Activated CD4-positive, alpha-beta T cell treated with anti-CD3 and anti-CD28 coated beads, Interleukin-2, amount 10 ng/mL, durations not matched to agents 7 days and 5 days (primary cell): Measurements from ENCODE around the gene B4GALNT4. TPM values are rescaled to one million over a fixed set of nuclear protein-coding genes. Genes with fewer than 3 reads are reported as not detected.

Experiments used
- CTCF ChIA-PET: fragments of 350-600 bp; sonication (Branson Sonifier 250); formaldehyde crosslinking; loops from one replicate; lab custom pipeline; 2021; ENCODE audit warnings: antibody characterized with exemption; lab: Charles Lee
- POLR2A ChIA-PET: fragments of 350-600 bp; sonication (Branson Sonifier 250); formaldehyde crosslinking; loops from one replicate; lab custom pipeline; 2021; ENCODE audit warnings: antibody characterized with exemption; lab: Charles Lee
- DNase-seq: peaks from one replicate; pipeline ENCODE4 v3.0.0-alpha.2; 2020
- H3K27ac Mint-ChIP-seq: one replicate; pipeline ENCODE4 v1.8.0; 2021; ENCODE audit warnings: mild to moderate bottlenecking, moderate library complexity, mixed read lengths
- H3K27me3 Mint-ChIP-seq: one replicate; pipeline ENCODE4 v1.8.0; 2021; ENCODE audit warnings: mixed read lengths
- H3K36me3 Mint-ChIP-seq: one replicate; pipeline ENCODE4 v1.8.0; 2021; ENCODE audit warnings: low read depth, mixed read lengths
- H3K4me1 Mint-ChIP-seq: one replicate; pipeline ENCODE4 v1.8.0; 2021; ENCODE audit warnings: mixed read lengths
- H3K4me3 Mint-ChIP-seq: one replicate; pipeline ENCODE4 v1.8.0; 2021; ENCODE audit warnings: mild to moderate bottlenecking, moderate library complexity, mixed read lengths
- H3K9me3 Mint-ChIP-seq: one replicate; pipeline ENCODE4 v1.8.0; 2021; ENCODE audit warnings: mixed read lengths
- total RNA-seq, 2 experiments: library from RNA; stranded (reverse); gene quantifications; one replicate each; pipeline ENCODE4 v1.2.3, GENCODE V29; 2021

B4GALNT4 gene
- total RNA-seq, 2 experiments from 2014 or later = 1.5 to 1.6 TPM

GRCh38 chr11:375065-376025 is 6.0 kb downstream of the B4GALNT4 start:
- no peak for DNase-seq
- Mint-ChIP-seq H3K9me3 (no peaks in the 10 kb centered on the region), H3K27me3 (peaks cover 10% of the 10 kb centered on the region), H3K36me3 (peaks cover 5% of the 10 kb centered on the region), H3K4me1 (peaks cover 3% of the 10 kb centered on the region), H3K4me3 (no peak overlapping the region), H3K27ac (no peak overlapping the region)
- ChIA-PET CTCF (interaction anchor here (0.6 kb wide), 1 partner anchor 22 kb away, joined by 3 read pairs; no protein-coding TSS in a partner anchor), POLR2A (no interaction called here)

DNA sequence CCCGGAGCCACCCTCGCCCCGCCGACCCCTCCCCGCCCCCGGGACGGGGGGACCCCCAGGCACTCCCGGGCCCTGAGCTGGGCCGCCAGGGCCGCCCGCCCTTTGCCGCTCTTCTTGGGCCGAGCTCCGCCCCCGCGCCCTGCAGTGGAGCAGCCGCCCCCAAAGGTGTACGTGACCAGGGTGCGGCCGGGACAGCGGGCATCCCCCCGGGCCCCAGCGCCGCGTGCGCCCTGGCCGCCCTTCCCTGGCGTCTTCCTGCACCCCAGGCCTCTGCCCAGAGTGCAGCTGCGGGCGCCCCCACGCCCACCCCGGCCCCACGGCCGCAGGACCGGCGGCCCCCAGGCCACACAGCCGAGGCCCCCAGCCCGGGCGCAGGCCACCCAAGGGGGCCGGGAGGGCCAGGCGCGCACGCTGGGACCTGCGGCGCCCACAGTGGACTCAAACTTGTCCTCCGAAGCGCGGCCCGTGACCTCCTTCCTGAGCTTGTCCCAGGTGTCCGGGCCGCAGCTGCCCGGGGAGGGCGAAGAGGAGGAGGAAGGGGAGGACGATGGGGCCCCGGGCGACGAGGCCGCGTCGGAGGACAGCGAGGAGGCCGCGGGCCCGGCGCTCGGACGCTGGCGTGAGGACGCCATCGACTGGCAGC is 7.4 kb downstream of the B4GALNT4 start:
- Mint-ChIP-seq H3K4me1 (no peaks in the 10 kb centered on the region), H3K27me3 (no peaks in the 10 kb centered on the region), H3K36me3 (peaks cover 5% of the 10 kb centered on the region), H3K27ac (no peak overlapping the region), H3K4me3 (no peak overlapping the region), H3K9me3 (no peaks in the 10 kb centered on the region)
- POLR2A ChIA-PET = interaction anchor here (0.6 kb wide), 1 partner anchor 168 kb away, joined by 3 read pairs; no protein-coding TSS in a partner anchor
- no peak for DNase-seq
- CTCF ChIA-PET = interaction anchor here (1.2 kb wide), 1 partner anchor 20 kb away, joined by 3 read pairs; no protein-coding TSS in a partner anchor

DNA sequence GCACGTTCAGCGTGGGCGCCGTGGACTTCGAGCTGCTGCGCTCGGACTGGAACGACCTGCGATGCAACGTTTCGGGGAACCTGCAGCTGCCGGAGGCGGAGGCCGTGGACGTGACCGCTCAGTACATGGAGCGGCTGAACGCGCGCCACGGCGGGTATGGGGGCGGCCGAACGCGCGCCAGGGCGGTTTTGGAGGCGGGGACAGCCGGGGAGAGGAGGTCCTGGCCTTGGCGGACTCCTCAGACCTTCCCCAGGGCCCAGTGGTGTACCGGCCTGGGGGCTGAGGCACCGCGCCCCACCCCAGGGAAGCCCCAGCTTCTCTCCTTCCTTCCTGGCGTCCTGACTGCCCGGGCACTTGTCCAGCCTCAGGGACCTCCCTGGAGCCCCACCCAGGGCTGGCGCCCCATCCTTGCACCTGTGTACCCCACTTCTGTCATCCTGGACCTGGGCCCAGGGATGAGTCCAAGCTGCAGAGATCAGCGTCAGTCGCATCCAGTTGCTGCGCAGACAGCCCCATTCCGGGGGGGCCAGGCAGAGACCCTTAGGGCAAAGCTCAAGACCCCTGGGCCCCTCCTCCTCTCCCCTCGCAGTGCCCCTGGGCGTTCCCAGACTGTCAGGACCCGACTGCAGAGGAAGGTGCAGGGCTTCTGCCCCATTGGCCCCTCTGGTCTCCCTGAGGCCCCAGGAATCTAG is 8.0 kb downstream of the B4GALNT4 start:
- no peak overlapping the region for H3K4me3 Mint-ChIP-seq
- CTCF ChIA-PET = interaction anchor here (1.2 kb wide), 1 partner anchor 19 kb away, joined by 3 read pairs; no protein-coding TSS in a partner anchor
- H3K9me3 Mint-ChIP-seq = no peaks in the 10 kb centered on the region
- peaks cover 3% of the 10 kb centered on the region for H3K4me1 Mint-ChIP-seq
- no peak overlapping the region for H3K27ac Mint-ChIP-seq
- POLR2A ChIA-PET = no interaction called here
- peaks cover 5% of the 10 kb centered on the region for H3K36me3 Mint-ChIP-seq
- no peak for DNase-seq
- H3K27me3 Mint-ChIP-seq = peaks cover 4% of the 10 kb centered on the region

DNA sequence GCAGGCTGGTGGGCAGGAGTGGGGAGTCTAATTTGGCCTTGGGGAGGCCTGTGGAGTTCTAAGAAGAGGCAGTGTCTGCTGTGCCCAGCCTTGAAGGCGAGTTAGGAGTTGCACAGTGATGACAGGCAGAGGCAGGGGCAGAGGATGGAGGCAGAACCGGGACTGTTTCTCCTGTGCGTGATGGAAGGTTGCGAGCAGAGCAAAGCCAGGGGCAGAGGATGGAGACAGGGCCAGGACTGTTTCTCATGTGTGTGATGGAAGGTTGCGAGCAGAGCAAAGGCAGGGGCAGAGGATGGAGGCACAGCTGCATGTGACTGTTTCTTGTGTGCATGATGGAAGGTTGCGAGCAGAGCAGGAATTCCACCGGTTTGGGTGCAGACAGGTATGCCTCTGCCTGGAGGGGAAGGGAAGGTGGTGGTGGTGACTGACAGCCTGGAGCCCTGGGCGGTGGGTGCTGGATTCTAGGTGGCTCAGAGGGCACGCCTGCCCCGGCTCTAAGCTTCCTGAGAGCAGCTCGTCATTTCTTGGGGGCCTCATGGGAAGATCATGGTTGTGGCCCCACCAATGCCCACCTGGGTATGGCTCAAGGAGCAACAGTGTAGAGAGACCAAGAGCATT is 8.7 kb downstream of the B4GALNT4 start:
- H3K4me1 Mint-ChIP-seq = peaks cover 3% of the 10 kb centered on the region
- no peak overlapping the region for H3K4me3 Mint-ChIP-seq
- ChIA-PET POLR2A (no interaction called here), CTCF (interaction anchor here (1.2 kb wide), 1 partner anchor 19 kb away, joined by 3 read pairs; no protein-coding TSS in a partner anchor)
- DNase-seq = no peak
- H3K9me3 Mint-ChIP-seq = no peaks in the 10 kb centered on the region
- peaks cover 5% of the 10 kb centered on the region for H3K36me3 Mint-ChIP-seq
- H3K27me3 Mint-ChIP-seq = peaks cover 5% of the 10 kb centered on the region
- H3K27ac Mint-ChIP-seq = no peak overlapping the region

- Mint-ChIP-seq H3K27ac (no peak overlapping the region), H3K36me3 (no peaks in the 10 kb centered on the region), H3K4me3 (no peak overlapping the region), H3K27me3 (peaks cover 7% of the 10 kb centered on the region), H3K4me1 (peaks cover 3% of the 10 kb centered on the region), H3K9me3 (no peaks in the 10 kb centered on the region)
- CTCF ChIA-PET = no interaction called here
- no peak for DNase-seq
- POLR2A ChIA-PET = no interaction called here
Observed at GRCh38 chr11:379205-380094, 10.2 kb downstream of the B4GALNT4 start.

GRCh38 chr11:380095-380480 is 10.8 kb downstream of the B4GALNT4 start:
- ChIA-PET CTCF (no interaction called here), POLR2A (no interaction called here)
- DNase-seq = no peak
- Mint-ChIP-seq H3K27ac (no peak overlapping the region), H3K9me3 (no peaks in the 10 kb centered on the region), H3K27me3 (peaks cover 7% of the 10 kb centered on the region), H3K36me3 (no peaks in the 10 kb centered on the region), H3K4me3 (no peak overlapping the region), H3K4me1 (peaks cover 3% of the 10 kb centered on the region)

- POLR2A ChIA-PET = no interaction called here
- peaks cover 7% of the 10 kb centered on the region for H3K27me3 Mint-ChIP-seq
- no peaks in the 10 kb centered on the region for H3K9me3 Mint-ChIP-seq
- H3K36me3 Mint-ChIP-seq = no peaks in the 10 kb centered on the region
- CTCF ChIA-PET = no interaction called here
- peaks cover 3% of the 10 kb centered on the region for H3K4me1 Mint-ChIP-seq
- H3K4me3 Mint-ChIP-seq = no peak overlapping the region
- no peak overlapping the region for H3K27ac Mint-ChIP-seq
- DNase-seq = no peak
Observed at GRCh38 chr11:380491-380890, 11.2 kb downstream of the B4GALNT4 start.

GRCh38 chr11:380996-381395 is 11.7 kb downstream of the B4GALNT4 start:
- Mint-ChIP-seq H3K9me3 (no peaks in the 10 kb centered on the region), H3K27ac (no peak overlapping the region), H3K4me1 (peaks cover 3% of the 10 kb centered on the region), H3K27me3 (peaks cover 7% of the 10 kb centered on the region), H3K4me3 (no peak overlapping the region), H3K36me3 (no peaks in the 10 kb centered on the region)
- ChIA-PET CTCF (interaction anchor here (1.2 kb wide), 1 partner anchor 16 kb away, joined by 3 read pairs; no protein-coding TSS in a partner anchor), POLR2A (no interaction called here)
- DNase-seq = no peak

DNA sequence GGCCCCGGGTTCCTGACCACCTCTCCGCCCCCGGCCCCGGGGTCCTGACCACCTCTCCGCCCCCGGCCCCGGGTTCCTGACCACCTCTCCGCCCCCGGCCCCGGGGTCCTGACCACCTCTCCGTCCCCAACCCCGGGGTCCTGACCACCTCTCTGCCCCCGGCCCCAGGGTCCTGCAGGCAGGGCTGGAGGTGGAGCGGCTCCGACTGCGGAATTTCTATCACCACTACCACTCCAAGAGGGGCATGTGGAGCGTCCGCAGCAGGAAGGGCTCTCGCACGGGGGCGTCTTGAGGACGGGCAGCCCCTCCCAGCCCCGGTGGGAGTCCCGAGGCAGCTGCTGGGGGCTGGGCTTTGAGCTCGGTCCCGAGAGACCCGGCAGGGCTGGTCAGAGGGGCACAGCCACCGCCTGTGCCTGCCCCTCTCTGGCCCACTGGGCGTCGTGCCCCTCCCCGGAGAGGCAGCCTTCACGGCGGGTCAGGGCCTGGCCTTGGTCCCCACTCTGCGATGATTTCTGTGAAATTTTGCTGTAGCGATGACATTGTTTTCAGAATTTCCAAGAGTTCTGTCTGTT is 12.3 kb downstream of the B4GALNT4 start:
- Mint-ChIP-seq H3K36me3 (no peaks in the 10 kb centered on the region), H3K9me3 (no peaks in the 10 kb centered on the region), H3K27ac (no peak overlapping the region), H3K27me3 (peaks cover 7% of the 10 kb centered on the region), H3K4me1 (peaks cover 3% of the 10 kb centered on the region), H3K4me3 (no peak overlapping the region)
- DNase-seq = no peak
- POLR2A ChIA-PET = no interaction called here
- CTCF ChIA-PET = interaction anchor here (1.2 kb wide), 1 partner anchor 15 kb away, joined by 3 read pairs; no protein-coding TSS in a partner anchor

DNA sequence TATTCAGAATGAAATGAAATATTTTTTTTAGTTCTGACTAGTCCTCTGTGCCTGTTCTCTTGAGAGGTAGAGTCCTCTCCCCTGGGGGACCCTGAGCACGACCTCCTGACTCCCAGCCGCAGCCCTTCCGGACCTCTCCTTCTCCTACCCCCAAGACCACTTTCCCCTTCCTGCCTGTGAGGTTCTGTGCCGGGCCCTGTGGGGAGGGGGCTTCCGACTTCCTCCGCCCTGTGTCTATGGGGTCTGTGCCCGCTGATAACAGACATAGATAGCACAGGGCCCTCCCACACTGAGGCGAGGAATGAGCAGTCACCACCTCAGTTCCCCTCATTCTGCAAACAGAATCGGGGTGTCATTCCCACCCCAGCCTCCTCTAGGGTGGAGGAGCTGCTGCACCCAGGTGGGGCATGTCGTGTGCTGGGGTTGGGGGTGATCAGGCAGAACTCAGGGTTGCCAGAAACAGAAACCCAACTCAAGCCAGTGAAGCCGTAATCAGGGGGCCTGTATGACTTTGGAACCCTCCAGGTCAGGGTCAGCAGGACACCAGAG is 12.9 kb downstream of the B4GALNT4 start:
- peaks cover 7% of the 10 kb centered on the region for H3K27me3 Mint-ChIP-seq
- H3K36me3 Mint-ChIP-seq = no peaks in the 10 kb centered on the region
- H3K27ac Mint-ChIP-seq = no peak overlapping the region
- ChIA-PET CTCF (interaction anchor here (1.2 kb wide), 1 partner anchor 14 kb away, joined by 3 read pairs; no protein-coding TSS in a partner anchor), POLR2A (no interaction called here)
- H3K4me3 Mint-ChIP-seq = no peak overlapping the region
- H3K9me3 Mint-ChIP-seq = peaks cover 1% of the 10 kb centered on the region
- DNase-seq = no peak
- H3K4me1 Mint-ChIP-seq = peaks cover 3% of the 10 kb centered on the region

GRCh38 chr11:383431-383830 is 14.1 kb downstream of the B4GALNT4 start:
- ChIA-PET POLR2A (no interaction called here), CTCF (interaction anchor here (0.9 to 1.0 kb wide), 2 partner anchors 14 to 17 kb away, joined by 3 read pairs; no protein-coding TSS in a partner anchor)
- Mint-ChIP-seq H3K9me3 (peaks cover 3% of the 10 kb centered on the region), H3K4me3 (no peak overlapping the region), H3K36me3 (no peaks in the 10 kb centered on the region), H3K4me1 (peaks cover 3% of the 10 kb centered on the region), H3K27me3 (peaks cover 13% of the 10 kb centered on the region), H3K27ac (no peak overlapping the region)
- DNase-seq = no peak
